Measurements from ENCODE around the gene SCP2. TPM values are rescaled to one million over a fixed set of nuclear protein-coding genes. Genes with fewer than 3 reads are reported as not detected.

Gene SCP2
- total RNA-seq, 1 experiment from 2014 or later = 73.2 TPM

DNA sequence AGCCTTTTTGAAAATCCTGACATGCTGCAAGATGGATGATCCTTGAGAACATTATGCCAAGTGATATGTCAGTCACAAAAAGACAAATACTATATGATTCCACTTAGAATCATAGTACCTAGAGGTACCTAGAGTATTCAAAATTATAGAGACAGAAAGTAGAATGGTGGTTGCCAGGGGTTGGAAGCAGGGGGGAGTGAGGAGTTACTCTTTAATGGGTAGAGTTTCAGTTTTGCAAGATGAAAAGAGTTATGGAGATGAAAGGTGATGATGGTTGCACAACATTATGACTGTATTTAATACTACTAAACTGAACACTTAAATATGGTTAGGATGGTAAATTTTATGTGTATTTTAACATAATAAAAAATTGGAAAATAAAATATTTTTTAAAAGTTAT is 97.0 kb downstream of the SCP2 start:
- Histone ChIP-seq H3K36me3 (ENCODE audit: insufficient read depth, low read length, poor library complexity, severe bottlenecking) (no peaks in the 10 kb centered on the region), H3K4me1 (ENCODE audit: insufficient read depth, low read length, poor library complexity, severe bottlenecking) (no peaks in the 10 kb centered on the region), H3K27me3 (replicated peaks; ENCODE audit: insufficient read depth, low read depth, low read length, poor library complexity) (no peaks in the 10 kb centered on the region), H3K4me3 (ENCODE audit: low read depth, low read length, poor library complexity, severe bottlenecking) (no peak overlapping the region), H3K27ac (ENCODE audit: low read depth, low read length, poor library complexity, severe bottlenecking) (no peak overlapping the region), H3K9me3 (ENCODE audit: low read depth, low read length, poor library complexity, severe bottlenecking) (no peaks in the 10 kb centered on the region)
- TF ChIP-seq CTCF (conservative IDR thresholded peaks at IDR 0.05; ENCODE audit: low read depth, low read length) (no peak), EZH2 (IDR thresholded peaks at IDR 0.05; ENCODE audit: borderline replicate concordance, low read depth, low read length, poor library complexity, severe bottlenecking) (no peak)
- ChIA-PET CTCF (no interaction called here), POLR2A (ENCODE audit: low non-redundant PET) (no interaction called here)
- BruUV-seq (replicated peaks) = no TSS peak
- no peak for DNase-seq (ENCODE audit: low spot score)
- intact Hi-C loops (cut with micrococcal nuclease; ENCODE audit: unreplicated experiment) = no loop called here

- Histone ChIP-seq H3K27ac (ENCODE audit: low read depth, low read length, poor library complexity, severe bottlenecking) (no peak overlapping the region), H3K36me3 (ENCODE audit: insufficient read depth, low read length, poor library complexity, severe bottlenecking) (no peaks in the 10 kb centered on the region), H3K4me3 (ENCODE audit: low read depth, low read length, poor library complexity, severe bottlenecking) (no peak overlapping the region), H3K9me3 (ENCODE audit: low read depth, low read length, poor library complexity, severe bottlenecking) (no peaks in the 10 kb centered on the region), H3K27me3 (replicated peaks; ENCODE audit: insufficient read depth, low read depth, low read length, poor library complexity) (no peaks in the 10 kb centered on the region), H3K4me1 (ENCODE audit: insufficient read depth, low read length, poor library complexity, severe bottlenecking) (no peaks in the 10 kb centered on the region)
- intact Hi-C loops (cut with micrococcal nuclease; ENCODE audit: unreplicated experiment) = no loop called here
- TF ChIP-seq CTCF (conservative IDR thresholded peaks at IDR 0.05; ENCODE audit: low read depth, low read length) (no peak), EZH2 (IDR thresholded peaks at IDR 0.05; ENCODE audit: borderline replicate concordance, low read depth, low read length, poor library complexity, severe bottlenecking) (no peak)
- no peak for DNase-seq (ENCODE audit: low spot score)
- CTCF ChIA-PET = no interaction called here
- POLR2A ChIA-PET (ENCODE audit: low non-redundant PET) = no interaction called here
- no TSS peak for BruUV-seq (replicated peaks)
Measured at GRCh38 chr1:53025034-53025768, 98.1 kb downstream of the SCP2 start.

GRCh38 chr1:53025769-53026112 is 98.7 kb downstream of the SCP2 start:
- no peaks in the 10 kb centered on the region for H3K9me3 ChIP-seq (ENCODE audit: low read depth, low read length, poor library complexity, severe bottlenecking)
- TF ChIP-seq CTCF (conservative IDR thresholded peaks at IDR 0.05; ENCODE audit: low read depth, low read length) (no peak), EZH2 (IDR thresholded peaks at IDR 0.05; ENCODE audit: borderline replicate concordance, low read depth, low read length, poor library complexity, severe bottlenecking) (no peak)
- no peak overlapping the region for H3K4me3 ChIP-seq (ENCODE audit: low read depth, low read length, poor library complexity, severe bottlenecking)
- no TSS peak for BruUV-seq (replicated peaks)
- no peaks in the 10 kb centered on the region for H3K36me3 ChIP-seq (ENCODE audit: insufficient read depth, low read length, poor library complexity, severe bottlenecking)
- intact Hi-C loops (cut with micrococcal nuclease; ENCODE audit: unreplicated experiment) = no loop called here
- H3K27ac ChIP-seq (ENCODE audit: low read depth, low read length, poor library complexity, severe bottlenecking) = no peak overlapping the region
- no peaks in the 10 kb centered on the region for H3K4me1 ChIP-seq (ENCODE audit: insufficient read depth, low read length, poor library complexity, severe bottlenecking)
- H3K27me3 ChIP-seq (replicated peaks; ENCODE audit: insufficient read depth, low read depth, low read length, poor library complexity) = no peaks in the 10 kb centered on the region
- POLR2A ChIA-PET (ENCODE audit: low non-redundant PET) = no interaction called here
- no peak for DNase-seq (ENCODE audit: low spot score)
- CTCF ChIA-PET = no interaction called here

Measured in A673 (cell line).